ENCODE measurements around the gene TJAP1. TPM values are rescaled to one million over a fixed set of nuclear protein-coding genes. Genes with fewer than 3 reads are reported as not detected.
"Not testable (repeated sequence)": the region's sequence is repeated elsewhere in the genome, so short reads cannot be mapped to it uniquely, and the experiment has no call there.

Gene TJAP1
- total RNA-seq, 1 experiment from 2014 or later = 50.5 TPM

GRCh38 chr6:43464337-43464736, 13.0 kb upstream of the TJAP1 start:
- Histone ChIP-seq H3K79me2 (ENCODE audit: low read depth) (no peaks in the 10 kb centered on the region), H3K9me3 (ENCODE audit: insufficient read depth, low read depth) (no peaks in the 10 kb centered on the region), H3K27ac (no peak overlapping the region), H3K4me2 (no peak overlapping the region), H3K36me3 (ENCODE audit: low read depth) (no peaks in the 10 kb centered on the region), H3K4me1 (replicated peaks; ENCODE audit: insufficient read depth) (peaks cover 3% of the 10 kb centered on the region; the same call in 1 of the 2 replicates), H3K9me2 (ENCODE audit: insufficient read depth) (no peaks in the 10 kb centered on the region), H3K27me3 (ENCODE audit: insufficient read depth, low read depth) (no peaks in the 10 kb centered on the region), H3F3A (ENCODE audit: insufficient read depth, low read depth) (no peaks in the 10 kb centered on the region), H4K20me1 (ENCODE audit: insufficient read depth) (no peaks in the 10 kb centered on the region), H2AFZ (no peak overlapping the region), H3K4me3 (no peak overlapping the region)
- intact Hi-C loops (cut with micrococcal nuclease; ENCODE audit: unreplicated experiment) = no loop called here
- ChIA-PET CTCF (interaction anchor here (0.6 to 0.7 kb wide), 2 partner anchors 31 to 766 kb away, joined by 3 to 5 read pairs; no protein-coding TSS in a partner anchor), POLR2A (ENCODE audit: unreplicated experiment) (no interaction called here)
- BruUV-seq (replicated peaks) = no TSS peak
- DNase-seq = no peak
- TF ChIP-seq EZH2 (IDR thresholded peaks at IDR 0.05; ENCODE audit: low read depth) = no peak
- TF ChIP-seq, protein P1, sequence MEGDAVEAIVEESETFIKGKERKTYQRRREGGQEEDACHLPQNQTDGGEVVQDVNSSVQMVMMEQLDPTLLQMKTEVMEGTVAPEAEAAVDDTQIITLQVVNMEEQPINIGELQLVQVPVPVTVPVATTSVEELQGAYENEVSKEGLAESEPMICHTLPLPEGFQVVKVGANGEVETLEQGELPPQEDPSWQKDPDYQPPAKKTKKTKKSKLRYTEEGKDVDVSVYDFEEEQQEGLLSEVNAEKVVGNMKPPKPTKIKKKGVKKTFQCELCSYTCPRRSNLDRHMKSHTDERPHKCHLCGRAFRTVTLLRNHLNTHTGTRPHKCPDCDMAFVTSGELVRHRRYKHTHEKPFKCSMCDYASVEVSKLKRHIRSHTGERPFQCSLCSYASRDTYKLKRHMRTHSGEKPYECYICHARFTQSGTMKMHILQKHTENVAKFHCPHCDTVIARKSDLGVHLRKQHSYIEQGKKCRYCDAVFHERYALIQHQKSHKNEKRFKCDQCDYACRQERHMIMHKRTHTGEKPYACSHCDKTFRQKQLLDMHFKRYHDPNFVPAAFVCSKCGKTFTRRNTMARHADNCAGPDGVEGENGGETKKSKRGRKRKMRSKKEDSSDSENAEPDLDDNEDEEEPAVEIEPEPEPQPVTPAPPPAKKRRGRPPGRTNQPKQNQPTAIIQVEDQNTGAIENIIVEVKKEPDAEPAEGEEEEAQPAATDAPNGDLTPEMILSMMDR (conservative IDR thresholded peaks at IDR 0.05) = no peak

- peaks cover 12% of the 10 kb centered on the region for H3K4me1 ChIP-seq (replicated peaks; ENCODE audit: insufficient read depth)
- no peak for TF ChIP-seq EZH2 (IDR thresholded peaks at IDR 0.05; ENCODE audit: low read depth)
- TF ChIP-seq, protein P1 (conservative IDR thresholded peaks at IDR 0.05) = no peak
- POLR2A ChIA-PET (ENCODE audit: unreplicated experiment) = no interaction called here
Observed at GRCh38 chr6:43465948-43466347, 11.4 kb upstream of the TJAP1 start.

DNA sequence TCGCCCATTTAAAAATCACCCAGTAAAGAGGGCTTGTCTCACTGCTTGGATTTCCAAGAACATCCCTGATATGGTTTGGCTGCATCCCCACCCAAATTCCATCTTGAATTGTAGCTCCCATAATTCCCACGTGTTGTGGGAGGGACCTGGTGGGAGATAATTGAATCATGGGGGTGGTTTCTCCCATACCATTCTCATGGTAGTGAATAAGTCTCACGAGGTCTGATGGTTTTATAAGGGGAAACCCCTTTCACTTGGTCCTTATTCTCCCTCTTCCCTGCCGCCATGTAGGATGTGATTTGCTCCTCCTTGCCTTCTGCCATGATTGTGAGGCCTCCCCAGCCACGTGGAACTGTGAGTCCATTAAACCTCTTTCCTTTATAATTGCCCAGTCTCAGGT, 10.1 kb upstream of the TJAP1 start:
- POLR2A ChIA-PET (ENCODE audit: unreplicated experiment); H3K4me2 ChIP-seq; H3K27me3 ChIP-seq (ENCODE audit: insufficient read depth, low read depth); H3F3A ChIP-seq (ENCODE audit: insufficient read depth, low read depth); intact Hi-C loops (cut with micrococcal nuclease; ENCODE audit: unreplicated experiment); BruUV-seq (replicated peaks); DNase-seq; H3K27ac ChIP-seq; H4K20me1 ChIP-seq (ENCODE audit: insufficient read depth); H3K4me3 ChIP-seq; CTCF ChIA-PET; H3K9me2 ChIP-seq (ENCODE audit: insufficient read depth); H2AFZ ChIP-seq; H3K79me2 ChIP-seq (ENCODE audit: low read depth); H3K36me3 ChIP-seq (ENCODE audit: low read depth); H3K9me3 ChIP-seq (ENCODE audit: insufficient read depth, low read depth): not testable (repeated sequence)
- H3K4me1 ChIP-seq (replicated peaks; ENCODE audit: insufficient read depth) = peaks cover 26% of the 10 kb centered on the region

More at GRCh38 chr6:43465948-43466347, 11.4 kb upstream of the TJAP1 start:
- no peak for DNase-seq
- Histone ChIP-seq H3K9me3 (ENCODE audit: insufficient read depth, low read depth) (no peaks in the 10 kb centered on the region), H3K27me3 (ENCODE audit: insufficient read depth, low read depth) (no peaks in the 10 kb centered on the region), H3K27ac (no peak overlapping the region), H3K79me2 (ENCODE audit: low read depth) (no peaks in the 10 kb centered on the region), H2AFZ (no peak overlapping the region), H4K20me1 (ENCODE audit: insufficient read depth) (no peaks in the 10 kb centered on the region), H3K4me3 (no peak overlapping the region), H3F3A (ENCODE audit: insufficient read depth, low read depth) (no peaks in the 10 kb centered on the region), H3K36me3 (ENCODE audit: low read depth) (no peaks in the 10 kb centered on the region), H3K4me2 (no peak overlapping the region), H3K9me2 (ENCODE audit: insufficient read depth) (no peaks in the 10 kb centered on the region)
- CTCF ChIA-PET = no interaction called here
- intact Hi-C loops (cut with micrococcal nuclease; ENCODE audit: unreplicated experiment) = no loop called here
- BruUV-seq (replicated peaks) = no TSS peak

DNA sequence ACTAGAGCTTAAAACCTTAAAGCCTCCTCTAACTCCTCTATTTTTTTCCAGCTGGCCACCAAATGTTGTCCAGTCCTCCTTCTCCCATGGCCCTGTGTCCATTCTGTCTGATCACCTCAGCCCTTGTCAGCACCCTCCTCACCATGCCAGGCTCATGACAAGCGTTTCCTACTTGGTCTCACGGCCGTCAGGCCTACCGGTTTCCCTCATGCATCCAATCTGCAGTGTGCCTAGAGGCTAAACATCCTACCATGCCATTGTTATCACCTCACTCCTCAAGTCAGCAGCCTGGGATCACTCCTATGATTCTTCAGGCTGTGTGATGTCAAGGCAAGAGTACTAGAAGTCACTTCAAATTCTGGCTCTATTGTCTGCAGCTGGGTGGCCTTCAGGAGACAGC, 9.6 kb upstream of the TJAP1 start:
- POLR2A ChIA-PET (ENCODE audit: unreplicated experiment) = no interaction called here
- CTCF ChIA-PET = interaction anchor here (0.6 kb wide), 1 partner anchor 14 kb away, joined by 17 read pairs; no protein-coding TSS in a partner anchor

More for the DNA sequence above, 9.6 kb upstream of the TJAP1 start:
- Histone ChIP-seq H2AFZ (no peak overlapping the region), H3K4me3 (no peak overlapping the region), H4K20me1 (ENCODE audit: insufficient read depth) (no peaks in the 10 kb centered on the region), H3K79me2 (ENCODE audit: low read depth) (no peaks in the 10 kb centered on the region), H3K27ac (no peak overlapping the region), H3K9me2 (ENCODE audit: insufficient read depth) (no peaks in the 10 kb centered on the region), H3F3A (ENCODE audit: insufficient read depth, low read depth) (0 out of 2 replicates have a peak, but pooled peaks cover 3% of the 10 kb centered on the region), H3K4me1 (replicated peaks; ENCODE audit: insufficient read depth) (peaks cover 26% of the 10 kb centered on the region), H3K36me3 (ENCODE audit: low read depth) (no peaks in the 10 kb centered on the region), H3K27me3 (ENCODE audit: insufficient read depth, low read depth) (no peaks in the 10 kb centered on the region), H3K9me3 (ENCODE audit: insufficient read depth, low read depth) (no peaks in the 10 kb centered on the region), H3K4me2 (no peak overlapping the region)
- no TSS peak for BruUV-seq (replicated peaks)
- intact Hi-C loops (cut with micrococcal nuclease; ENCODE audit: unreplicated experiment) = no loop called here
- TF ChIP-seq, protein P1 (conservative IDR thresholded peaks at IDR 0.05) = no peak
- TF ChIP-seq EZH2 (IDR thresholded peaks at IDR 0.05; ENCODE audit: low read depth) = no peak
- no peak for DNase-seq
